NOMO-1 treated with DMSO at 0.1 percent for 48 hours (cell line): ENCODE results near the gene CHST3.

Source experiments
- DNase-seq: peaks from one replicate; lab custom pipeline; 2025; ENCODE audit not compliant: unreplicated experiment; lab: John Stamatoyannopoulos, UW

The CHST3 gene

DNA sequence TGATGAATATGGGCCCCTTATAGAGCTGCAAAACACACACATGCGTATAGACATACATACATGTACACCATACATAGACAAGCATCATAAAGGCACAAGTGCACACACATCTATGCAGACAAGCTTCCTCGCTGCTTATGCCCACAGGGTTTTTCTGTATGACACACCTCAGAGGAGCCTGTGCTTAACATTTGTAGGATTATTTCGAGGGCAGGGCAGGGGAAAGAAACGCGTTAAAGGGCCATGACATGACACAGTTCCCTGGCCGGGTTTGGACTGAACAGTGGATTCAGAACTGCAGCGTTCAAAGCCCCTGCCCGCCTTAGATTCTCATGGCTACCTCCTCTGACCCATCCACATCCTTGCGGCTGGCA lies 44.8 kb downstream of the CHST3 start:
- no peak for DNase-seq

DNA sequence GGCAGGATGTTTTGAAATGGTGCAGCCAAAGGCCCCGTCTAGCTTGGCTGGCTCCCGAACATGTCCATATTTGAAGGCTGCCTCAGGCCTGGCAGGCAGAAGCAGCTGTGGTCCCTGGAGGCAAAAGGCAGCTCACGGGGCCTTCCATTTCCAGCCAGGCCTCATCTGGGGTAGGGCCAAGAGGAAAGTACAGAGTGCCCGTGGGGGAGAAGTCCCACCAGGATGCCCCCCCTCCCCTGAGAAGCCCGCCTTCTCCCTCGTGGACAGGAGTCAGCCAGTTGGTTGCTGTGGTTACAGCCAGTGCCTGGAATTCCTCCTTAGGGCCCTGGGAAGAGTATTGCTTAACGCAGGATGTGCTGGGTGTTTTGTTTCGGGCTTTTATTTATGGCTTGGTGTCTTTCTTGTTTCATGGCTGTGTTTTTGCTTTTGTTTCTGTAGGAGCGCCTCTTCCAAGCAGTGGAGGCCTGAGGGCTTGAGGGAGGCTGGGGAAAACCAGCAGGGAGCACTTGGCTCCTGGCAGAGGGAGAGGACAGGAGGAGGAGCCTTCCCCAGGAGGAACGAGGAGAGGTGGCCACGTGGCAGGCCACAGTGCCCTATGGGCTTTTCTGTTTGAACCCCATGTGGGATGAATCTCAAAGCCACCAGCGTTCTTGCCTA lies 45.4 kb downstream of the CHST3 start:
- no peak for DNase-seq

DNA sequence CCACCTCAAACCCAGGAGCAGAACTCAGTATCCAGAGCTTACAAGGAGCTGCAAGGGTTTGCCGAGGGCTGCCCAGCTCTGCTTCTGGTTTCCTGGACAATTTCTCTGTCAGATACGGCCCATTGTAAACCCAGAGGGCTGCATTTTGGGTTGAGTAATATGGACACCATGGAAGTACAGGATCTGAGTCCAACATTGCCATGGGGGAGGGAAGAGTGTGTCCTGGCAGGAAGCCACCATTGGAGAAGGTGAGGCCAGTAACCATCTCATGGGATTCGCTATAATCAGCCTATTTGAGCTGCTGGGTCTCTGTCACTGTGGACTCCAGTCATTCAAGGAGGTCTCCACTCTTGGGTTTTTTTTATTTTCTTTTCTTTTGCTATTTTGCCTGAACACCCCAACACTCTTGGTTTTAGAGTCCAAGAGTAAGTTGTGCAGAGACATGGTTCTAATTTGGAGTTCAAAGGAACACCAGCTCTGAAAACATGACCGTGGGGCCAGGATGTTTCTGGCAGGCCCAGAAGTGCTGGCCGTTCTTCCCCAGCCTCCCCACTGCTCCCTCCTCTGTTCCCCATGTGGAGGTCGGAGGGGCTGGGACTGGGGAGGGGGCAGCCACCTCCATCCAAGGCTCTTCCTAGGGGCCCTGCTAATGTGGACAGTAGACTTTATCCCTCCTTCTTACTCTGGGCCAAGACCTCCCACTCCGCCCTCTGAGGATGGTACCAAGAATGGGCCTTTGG lies 46.2 kb downstream of the CHST3 start:
- no peak for DNase-seq

DNA sequence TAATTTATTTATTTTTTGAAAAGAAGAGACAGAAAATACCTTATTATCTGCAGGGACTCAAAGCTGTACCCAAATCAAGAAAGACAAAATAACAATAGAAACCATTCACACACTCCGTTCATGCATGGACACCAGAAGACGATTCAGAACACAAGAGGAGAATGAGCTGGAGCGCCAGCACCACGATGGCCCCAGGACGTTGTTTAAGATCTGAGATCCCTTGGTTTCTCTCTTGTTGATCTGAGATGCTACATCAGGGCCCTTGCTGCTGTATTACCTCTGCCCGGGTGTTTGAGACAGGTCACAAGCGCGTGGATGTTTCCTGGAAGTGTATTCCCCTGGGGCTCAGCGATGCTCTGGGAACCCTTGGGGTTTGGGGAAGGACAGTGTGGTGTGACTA lies 46.8 kb downstream of the CHST3 start:
- DNase-seq, result no peak

DNA sequence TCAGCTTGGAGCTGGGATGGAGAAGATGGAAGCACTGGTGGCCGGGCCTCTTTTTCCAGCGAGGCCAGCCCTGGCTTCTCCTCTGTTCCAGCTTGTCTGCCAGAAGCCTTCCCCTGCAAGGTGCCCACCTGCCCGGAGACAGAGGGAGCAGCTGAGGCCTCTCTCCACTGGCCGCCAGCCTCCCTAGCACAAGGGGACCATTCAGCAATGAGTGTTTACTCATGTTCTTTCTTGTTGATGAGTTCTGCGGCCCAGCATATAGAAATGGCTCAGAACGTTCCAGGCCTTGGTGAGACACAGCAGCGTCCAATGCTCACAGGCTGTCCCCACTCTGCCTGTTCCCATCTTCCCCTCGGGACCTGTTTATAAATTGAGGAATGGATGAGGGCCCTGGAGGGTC lies 47.3 kb downstream of the CHST3 start:
- DNase-seq, result no peak

DNA sequence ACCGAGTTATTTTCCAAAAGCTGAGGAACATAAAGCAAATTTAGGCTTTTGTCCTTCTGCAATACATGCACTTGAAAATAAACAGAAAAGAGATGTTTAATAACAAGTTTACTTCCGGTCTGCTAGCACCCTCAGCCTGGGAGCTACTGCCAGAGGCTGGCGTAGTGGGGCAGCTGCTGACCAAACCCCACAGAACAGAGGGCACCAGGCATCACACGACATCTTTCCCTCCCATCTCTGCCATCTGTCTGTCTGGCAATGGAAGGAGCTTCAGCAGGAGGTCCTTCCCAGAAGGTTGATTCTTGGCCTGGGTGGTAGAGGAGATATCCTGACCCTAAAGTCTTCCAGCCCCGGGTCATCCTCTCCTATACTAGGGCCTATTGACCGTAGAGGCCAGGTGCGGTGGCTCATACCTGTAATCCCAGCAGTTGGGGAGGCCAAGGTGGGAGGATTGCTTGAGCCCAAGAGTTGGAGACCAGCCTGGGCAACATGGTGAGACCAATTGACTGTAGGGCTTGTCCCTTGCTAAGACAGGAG lies 47.8 kb downstream of the CHST3 start:
- no peak for DNase-seq

DNA sequence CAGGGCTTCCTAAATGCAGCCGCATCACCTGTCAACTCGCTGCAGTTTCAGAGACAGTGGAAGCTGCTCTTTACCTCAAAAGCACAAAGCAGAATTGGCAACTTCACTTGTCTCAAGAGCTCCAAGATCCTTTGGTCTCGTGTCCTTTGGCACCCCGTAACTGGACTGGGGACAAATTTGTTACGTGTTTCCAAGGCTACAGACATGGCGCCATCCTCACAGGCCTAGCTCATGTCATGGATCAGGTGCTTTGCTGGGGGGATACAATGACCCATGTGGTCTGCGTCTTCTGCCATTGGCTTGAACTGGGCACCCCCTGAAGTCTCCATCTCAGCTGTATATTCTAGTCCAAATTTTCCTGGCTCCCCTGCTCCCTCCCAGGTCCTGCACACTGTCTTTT lies 48.6 kb downstream of the CHST3 start:
- DNase-seq, result no peak

DNA sequence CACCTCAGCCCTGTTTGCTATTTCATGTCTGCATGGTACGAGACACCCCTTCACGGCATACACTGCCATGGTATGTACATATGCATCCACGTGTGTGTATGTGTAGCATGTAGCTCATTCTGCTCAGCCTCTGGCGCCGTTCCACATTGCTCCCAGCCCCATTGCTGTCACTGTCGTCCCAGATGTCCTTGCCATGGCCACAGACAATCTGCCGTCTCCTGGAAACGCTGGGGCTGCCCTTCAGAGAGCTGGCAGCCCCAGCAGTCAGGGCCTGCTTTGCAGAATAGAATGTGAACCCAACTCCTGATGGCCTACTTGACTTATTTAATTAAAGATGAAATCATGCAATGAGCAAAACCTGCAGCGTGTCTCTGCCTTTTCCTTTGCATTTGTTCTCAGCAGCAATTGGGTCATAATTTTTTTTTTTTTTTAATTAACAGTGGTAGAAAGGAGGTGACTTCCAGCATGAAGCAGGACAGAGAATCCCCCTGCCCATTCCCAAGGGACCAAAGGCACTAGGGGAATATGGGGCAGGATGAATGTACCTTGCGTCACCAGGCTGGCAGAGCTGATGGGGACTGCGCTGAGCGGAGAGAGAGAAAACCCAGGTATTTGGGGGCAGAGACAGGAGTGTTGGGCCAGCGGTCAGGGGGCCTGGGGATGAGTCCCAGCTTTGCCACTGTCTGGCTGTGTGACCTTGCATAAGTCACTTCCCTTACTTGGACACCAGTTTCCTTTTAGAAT lies 49.2 kb downstream of the CHST3 start:
- no peak for DNase-seq

DNA sequence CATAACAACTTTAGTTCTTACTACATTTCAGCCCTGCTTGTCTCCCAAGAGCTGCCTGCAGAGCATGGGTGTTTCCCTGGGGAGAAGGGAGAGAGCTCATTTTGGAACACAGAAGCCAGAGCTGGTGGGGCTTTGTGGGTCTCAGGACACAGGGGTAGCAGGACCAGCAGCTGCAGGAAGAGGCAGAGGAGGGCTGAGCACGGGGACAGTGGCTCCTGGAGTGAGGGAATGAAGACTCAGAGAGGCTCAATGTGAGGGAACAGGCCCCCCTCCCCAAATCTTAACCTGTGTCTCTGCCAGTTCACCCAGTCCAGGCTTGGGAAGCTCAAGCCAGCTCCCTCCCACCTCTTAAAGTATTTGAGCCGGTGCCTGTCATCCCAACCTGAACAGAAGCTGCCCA lies 50.0 kb downstream of the CHST3 start:
- no peak for DNase-seq

DNA sequence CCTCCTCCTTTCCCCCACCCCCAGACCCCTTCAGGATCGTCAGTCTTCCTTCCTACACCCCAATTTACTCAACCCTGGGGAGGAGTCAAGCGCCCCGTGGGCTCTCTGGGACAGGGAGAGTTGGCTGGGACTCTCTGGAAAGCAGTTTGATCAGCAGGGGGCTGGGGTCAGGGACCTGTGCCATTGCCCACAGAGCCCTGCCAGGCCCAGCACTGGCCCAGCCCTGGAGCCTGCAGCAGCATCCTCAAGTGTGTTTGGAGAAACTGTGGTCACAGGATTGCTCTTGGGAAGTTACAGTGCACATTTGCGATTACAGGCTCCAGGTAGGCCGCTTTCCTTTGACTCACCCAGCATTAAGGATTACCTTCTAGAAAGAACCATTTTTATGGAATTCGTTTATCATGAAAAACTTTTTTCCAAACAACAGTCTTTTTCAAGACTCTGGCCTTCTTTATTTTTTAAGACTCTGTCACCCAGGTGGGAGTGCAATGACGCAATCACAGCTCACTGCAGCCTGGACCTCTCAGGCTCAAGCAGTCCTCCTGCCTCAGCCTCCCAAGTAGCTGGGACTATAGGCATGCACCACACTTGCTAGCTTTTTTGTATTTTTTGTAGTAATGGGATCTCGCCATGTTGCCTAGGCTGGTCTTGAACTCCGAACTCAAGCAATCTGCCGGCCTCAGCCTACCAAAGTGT lies 50.7 kb downstream of the CHST3 start:
- DNase-seq, result no peak

DNA sequence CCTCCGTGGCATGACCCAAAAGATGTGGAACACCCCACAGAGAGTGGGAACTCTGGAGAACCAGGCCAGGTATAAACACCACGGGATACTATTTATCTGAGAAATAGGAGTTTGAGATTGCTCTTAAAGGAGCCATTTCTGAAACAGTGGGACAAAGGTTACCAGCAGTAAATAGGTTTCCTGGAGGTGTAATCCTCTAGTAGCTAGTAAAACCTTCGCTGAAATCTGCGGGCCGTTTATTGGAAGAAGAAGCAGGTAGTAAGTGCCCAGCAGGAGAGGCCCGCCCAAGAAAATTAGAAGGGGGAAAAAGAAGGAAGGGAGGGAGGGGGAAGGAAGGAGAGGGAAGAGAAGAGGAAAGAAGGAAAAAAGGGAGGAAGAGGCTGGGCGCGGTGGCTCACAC lies 51.6 kb downstream of the CHST3 start:
- no peak for DNase-seq

DNA sequence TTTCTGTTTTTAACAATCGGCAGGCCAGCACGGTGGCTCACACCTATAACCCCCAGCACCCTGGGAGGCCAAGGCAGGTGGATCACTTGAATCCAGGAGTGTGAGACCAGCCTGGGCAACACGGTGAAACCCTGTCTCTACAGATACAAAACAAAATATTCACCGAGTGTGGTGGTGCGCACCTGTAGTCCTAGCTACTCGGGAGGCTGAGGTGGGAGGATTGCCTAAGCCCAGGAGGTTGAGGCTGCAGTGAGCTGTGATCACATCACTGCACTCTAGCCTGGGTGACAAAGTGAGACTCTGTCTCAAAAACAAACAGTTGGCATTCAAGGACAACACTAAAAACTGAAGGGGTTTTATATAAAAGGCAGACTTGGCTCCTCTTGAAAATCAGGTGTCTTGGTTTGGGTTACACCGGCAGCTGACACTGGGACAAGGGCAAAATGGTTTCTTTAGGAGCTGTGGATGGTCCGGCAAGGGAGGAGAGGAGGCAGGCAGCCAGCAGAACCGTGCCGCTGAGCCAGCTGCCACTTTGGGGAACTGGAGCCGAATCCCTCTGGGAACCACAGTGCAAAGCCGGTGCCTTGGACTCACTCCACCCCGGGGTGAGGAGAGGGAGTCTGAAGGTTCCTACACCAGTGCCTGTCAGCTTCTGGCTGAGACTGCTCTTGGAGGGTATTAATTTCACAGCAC lies 52.6 kb downstream of the CHST3 start:
- DNase-seq, result no peak

DNA sequence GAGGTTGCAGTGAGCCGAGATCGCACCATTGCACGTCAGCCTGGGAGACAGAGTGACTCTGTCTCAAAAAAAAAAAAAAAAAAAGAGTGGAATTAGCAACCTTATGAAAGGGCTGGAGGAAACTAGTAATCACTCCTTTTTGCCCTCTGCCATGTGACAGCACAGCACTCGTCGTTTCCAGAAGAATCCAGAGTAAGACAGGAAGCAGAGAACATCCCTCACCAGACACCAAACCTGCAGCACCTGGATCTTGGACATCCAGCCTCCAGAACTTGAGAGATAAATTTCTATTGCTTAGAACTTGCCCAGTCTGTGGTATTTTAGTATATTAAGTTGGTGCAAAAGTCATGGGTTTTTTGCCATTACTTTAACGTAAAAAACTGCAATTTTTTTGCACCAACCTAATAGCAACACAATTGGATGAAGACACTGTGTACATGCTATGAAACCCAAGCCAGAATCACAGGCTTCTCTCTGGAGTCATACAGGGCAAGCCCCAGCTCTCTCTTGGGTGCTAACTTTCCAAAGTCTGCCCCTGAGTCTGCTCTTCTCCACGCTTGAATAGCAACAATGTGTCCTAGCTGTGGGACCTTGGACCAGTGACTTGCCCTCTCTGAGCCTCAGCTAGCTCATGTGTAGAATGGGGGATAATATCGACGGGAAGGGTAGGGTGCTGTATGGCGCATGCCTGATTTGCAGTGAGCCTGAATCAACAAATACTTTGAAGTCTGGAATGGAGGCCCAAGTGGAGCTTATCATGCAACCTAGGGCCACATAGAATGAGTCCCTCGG lies 55.1 kb downstream of the CHST3 start:
- DNase-seq, result no peak

DNA sequence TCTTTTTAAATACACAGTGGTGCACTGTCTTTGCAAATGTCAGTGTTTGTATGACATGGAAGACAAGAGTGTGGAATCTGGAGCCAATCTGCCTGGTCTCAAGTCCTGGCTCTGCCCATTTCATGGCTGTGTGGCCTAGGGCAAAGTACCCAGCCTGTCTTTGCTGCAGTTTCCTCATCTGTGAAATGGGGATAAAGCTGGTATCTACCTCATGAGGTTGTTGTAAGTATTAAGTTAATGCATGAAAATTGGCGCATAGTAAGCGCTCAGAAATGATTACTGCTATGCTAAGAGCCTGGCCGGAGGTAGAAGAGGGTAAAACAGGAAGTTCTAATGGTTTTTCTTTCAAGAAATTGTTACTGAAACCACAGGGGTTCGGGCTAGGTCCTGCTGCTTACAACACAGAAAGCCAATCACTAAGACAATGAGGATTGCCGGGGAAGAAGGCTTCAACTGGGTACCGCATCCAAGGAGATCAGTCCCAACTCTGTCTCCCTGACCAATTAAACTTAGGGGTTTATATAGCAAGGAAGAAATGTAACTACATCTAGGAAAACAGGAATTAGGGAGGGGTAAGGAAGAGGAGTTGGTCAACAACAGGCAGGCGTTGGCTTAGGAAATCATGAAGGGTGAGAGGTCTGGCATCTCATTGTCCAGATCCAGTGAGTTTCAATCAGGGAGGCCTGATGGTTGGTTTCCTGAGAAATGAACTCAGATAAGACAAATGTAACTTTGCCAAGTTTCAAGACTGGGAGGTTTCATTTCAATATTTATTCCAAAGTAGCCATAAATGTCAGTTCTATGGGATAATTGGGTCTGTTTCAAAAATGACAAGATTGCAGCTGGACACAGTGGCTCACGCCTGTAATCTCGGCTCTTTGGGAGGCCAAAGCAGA lies 57.0 kb downstream of the CHST3 start:
- peak; percentile 78 for DNase-seq

DNA sequence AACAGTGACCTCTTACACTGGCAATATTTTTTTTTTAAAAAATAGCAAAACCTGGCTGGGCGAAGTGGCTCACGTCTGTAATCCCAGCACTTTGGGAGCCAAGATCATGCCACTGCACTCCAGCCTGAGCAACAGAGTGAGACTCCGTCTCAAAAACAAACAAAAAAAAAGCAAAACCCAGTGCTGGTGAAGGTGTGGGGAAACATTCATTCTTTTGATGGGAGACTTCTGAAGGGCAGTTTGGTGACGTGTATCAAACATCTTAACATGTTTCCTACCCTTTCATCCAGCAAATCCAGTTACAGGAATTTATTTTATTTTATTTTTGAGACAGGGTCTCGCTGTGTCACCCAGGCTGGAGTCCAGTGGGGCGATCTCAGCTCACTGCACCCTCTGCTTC lies 58.0 kb downstream of the CHST3 start:
- DNase-seq, result no peak

DNA sequence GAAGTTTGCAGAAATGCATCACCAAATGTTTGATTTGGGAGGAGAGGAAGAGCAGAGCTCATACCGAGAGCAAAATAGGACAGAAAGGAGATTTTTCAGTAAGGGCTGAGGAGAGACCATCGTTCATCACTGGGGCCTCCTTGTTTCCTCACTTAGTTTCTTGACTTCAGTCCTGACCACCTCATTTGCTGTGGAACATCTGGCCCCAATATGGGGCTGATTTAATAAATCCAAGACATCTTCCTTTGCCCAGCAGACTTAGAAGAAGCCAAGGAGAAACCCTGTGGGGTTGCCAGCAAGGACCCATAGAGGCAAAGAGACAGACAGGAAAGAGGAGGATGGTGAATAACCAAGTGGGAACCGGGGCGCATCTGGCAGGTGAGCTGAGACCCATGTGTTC lies 60.4 kb downstream of the CHST3 start:
- DNase-seq, result no peak

DNA sequence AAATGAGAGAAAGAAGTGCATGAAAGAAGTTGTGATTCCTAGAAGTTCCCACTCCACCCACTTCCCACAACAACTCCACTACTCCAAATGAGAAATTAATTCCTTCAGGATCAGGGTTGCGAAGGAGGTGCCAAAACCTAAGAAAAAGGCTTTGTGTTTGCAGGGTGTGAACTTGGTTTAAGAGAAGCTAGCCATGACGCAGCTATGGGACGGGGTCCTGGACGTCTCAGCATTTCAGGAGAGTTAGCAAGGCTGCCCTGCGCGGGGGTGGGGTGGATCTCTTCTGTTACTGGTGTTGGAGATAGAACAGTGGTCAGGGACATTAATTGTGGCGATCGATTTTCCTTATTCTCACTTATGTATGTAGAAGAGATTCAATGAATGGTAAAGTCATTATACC lies 61.2 kb downstream of the CHST3 start:
- DNase-seq, result no peak

DNA sequence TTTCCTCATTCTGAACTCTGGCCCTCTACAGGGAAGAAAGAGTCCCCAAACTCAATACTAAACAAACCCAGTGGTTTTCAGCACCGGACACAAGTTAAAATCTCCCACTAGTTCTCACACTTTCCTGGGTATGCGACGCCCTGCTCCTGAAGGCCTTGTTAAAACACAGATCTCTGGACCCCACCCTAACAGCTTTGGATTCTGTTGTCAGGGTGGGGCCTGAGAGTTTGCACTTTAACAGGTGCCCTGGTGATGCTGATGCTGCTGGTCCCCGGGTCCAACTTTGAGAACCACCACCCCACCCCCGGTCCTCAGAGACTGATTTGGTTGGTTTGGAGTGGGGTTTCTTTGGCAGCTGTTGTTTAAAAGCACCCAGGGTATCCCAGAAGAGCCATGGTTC lies 61.6 kb downstream of the CHST3 start:
- DNase-seq, result no peak
